Hepatocyte (in vitro differentiated cells): ENCODE measurements around the gene LDB3.
"Not testable (repeated sequence)": the region's sequence is repeated elsewhere in the genome, so short reads cannot be mapped to it uniquely, and the experiment has no call there.

Experiments used
- CTCF ChIP-seq: fragments of 200-600 bp; sonication (generic); IDR thresholded peaks from 2 replicates; pipeline ENCODE4 v1.5.1; 2016; ENCODE audit warnings: antibody characterized with exemption, mild to moderate bottlenecking; ENCODE audit not compliant: poor library complexity
- EZH2 ChIP-seq: fragments of 200-600 bp; sonication (generic); IDR thresholded peaks from 2 replicates; pipeline ENCODE4 v1.6.1; 2016; ENCODE audit warnings: antibody characterized with exemption, mild to moderate bottlenecking, borderline replicate concordance

- not testable (repeated sequence) for TF ChIP-seq CTCF, EZH2
Measured at GRCh38 chr10:86735278-86735677, 67.0 kb downstream of the LDB3 start.
